ENCODE measurements around the gene MYH14. TPM values are rescaled to one million over a fixed set of nuclear protein-coding genes. Genes with fewer than 3 reads are reported as not detected.

MYH14 gene
- total and polyA plus RNA-seq, 9 of the 15 experiments (the other 6 are each of a cell fraction or from before 2014, with no cell fraction given) = 0.04 to 0.86 (median 0.19) TPM; not detected in 2

DNA sequence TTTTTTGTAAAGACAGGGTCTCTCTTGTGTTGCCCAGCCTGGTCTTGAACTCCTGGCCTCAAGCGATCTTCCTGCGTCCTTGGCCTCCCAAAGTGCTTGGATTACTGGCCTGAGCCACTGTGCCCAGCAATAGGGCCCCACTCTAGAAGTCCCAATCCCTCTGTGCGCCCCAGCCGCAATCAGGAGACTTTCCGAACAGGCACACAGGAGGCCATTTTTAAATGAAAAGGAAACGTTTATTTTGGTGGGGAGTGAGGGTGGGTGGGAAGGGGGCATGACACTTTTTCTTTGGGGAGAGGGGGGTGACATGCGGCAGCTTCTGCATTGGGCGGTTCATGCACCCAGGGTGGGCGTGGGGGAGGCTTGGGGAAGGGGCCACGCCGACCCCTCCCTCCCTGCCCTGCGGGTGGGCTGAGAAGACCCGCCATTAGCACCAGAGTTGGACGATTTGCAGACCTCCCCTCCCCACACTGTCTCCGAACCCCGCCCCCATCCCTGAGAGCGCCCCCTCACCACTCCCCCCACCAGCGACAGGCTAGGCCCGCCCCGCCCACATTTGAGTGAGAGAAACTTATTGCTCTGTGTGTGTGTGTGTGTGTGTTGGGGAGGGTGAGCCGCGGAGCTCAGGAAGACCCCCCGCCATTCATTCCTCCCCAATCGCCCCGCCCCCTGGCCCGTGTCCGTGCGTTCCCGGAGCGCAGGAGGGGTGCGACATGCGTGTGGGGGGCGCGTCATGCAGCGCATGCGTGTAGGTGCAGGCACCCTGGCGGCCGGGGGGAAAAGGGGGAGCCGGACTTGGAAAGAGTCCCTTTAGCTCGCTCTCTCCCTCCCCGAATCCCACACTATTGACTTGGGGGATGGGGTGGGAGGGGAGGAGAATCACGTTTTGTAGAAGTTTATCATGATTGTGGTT, 108.6 kb downstream of the MYH14 start (continued):
- TF ChIP-seq EP300 (IDR thresholded peaks at IDR 0.05; ENCODE audit: low read length) = no peak
- no peak for TF ChIP-seq RBM39 (optimal IDR thresholded peaks at IDR 0.05; ENCODE audit: low read depth, low read length)
- peak in 1 of 3 experiments; percentile 63 for TF ChIP-seq YY1 (IDR thresholded peaks at IDR 0.05; ENCODE audit: borderline replicate concordance in 1 of 3, control insufficient read depth in 1 of 3, extremely low read depth in 1 of 3, insufficient read depth in 3 of 3, insufficient read length in 1 of 3, insufficient replicate concordance in 2 of 3, low read depth in 1 of 3, low read length in 2 of 3)
- TF ChIP-seq, protein P1, sequence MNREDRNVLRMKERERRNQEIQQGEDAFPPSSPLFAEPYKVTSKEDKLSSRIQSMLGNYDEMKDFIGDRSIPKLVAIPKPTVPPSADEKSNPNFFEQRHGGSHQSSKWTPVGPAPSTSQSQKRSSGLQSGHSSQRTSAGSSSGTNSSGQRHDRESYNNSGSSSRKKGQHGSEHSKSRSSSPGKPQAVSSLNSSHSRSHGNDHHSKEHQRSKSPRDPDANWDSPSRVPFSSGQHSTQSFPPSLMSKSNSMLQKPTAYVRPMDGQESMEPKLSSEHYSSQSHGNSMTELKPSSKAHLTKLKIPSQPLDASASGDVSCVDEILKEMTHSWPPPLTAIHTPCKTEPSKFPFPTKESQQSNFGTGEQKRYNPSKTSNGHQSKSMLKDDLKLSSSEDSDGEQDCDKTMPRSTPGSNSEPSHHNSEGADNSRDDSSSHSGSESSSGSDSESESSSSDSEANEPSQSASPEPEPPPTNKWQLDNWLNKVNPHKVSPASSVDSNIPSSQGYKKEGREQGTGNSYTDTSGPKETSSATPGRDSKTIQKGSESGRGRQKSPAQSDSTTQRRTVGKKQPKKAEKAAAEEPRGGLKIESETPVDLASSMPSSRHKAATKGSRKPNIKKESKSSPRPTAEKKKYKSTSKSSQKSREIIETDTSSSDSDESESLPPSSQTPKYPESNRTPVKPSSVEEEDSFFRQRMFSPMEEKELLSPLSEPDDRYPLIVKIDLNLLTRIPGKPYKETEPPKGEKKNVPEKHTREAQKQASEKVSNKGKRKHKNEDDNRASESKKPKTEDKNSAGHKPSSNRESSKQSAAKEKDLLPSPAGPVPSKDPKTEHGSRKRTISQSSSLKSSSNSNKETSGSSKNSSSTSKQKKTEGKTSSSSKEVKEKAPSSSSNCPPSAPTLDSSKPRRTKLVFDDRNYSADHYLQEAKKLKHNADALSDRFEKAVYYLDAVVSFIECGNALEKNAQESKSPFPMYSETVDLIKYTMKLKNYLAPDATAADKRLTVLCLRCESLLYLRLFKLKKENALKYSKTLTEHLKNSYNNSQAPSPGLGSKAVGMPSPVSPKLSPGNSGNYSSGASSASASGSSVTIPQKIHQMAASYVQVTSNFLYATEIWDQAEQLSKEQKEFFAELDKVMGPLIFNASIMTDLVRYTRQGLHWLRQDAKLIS (CRISPR knock-in tag; IDR thresholded peaks at IDR 0.05) = 0 out of 2 replicates have a peak, but pooled peaks have one; percentile 31
- no peak for TF ChIP-seq ZC3H4 (CRISPR knock-in tag; IDR thresholded peaks at IDR 0.05; ENCODE audit: borderline replicate concordance)
- TF ChIP-seq, protein P2, sequence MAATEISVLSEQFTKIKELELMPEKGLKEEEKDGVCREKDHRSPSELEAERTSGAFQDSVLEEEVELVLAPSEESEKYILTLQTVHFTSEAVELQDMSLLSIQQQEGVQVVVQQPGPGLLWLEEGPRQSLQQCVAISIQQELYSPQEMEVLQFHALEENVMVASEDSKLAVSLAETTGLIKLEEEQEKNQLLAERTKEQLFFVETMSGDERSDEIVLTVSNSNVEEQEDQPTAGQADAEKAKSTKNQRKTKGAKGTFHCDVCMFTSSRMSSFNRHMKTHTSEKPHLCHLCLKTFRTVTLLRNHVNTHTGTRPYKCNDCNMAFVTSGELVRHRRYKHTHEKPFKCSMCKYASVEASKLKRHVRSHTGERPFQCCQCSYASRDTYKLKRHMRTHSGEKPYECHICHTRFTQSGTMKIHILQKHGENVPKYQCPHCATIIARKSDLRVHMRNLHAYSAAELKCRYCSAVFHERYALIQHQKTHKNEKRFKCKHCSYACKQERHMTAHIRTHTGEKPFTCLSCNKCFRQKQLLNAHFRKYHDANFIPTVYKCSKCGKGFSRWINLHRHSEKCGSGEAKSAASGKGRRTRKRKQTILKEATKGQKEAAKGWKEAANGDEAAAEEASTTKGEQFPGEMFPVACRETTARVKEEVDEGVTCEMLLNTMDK (IDR thresholded peaks at IDR 0.05; ENCODE audit: borderline replicate concordance, insufficient read depth, low read depth, low read length, poor library complexity, severe bottlenecking) = peak; percentile 58
- peak; percentile 76; the same call in 1 of the 2 replicates for TF ChIP-seq POLR2AphosphoS2 (IDR thresholded peaks at IDR 0.05; ENCODE audit: low read length)

Measured in K562 (cell line).